ENCODE measurements around the gene GOLPH3.

DNA sequence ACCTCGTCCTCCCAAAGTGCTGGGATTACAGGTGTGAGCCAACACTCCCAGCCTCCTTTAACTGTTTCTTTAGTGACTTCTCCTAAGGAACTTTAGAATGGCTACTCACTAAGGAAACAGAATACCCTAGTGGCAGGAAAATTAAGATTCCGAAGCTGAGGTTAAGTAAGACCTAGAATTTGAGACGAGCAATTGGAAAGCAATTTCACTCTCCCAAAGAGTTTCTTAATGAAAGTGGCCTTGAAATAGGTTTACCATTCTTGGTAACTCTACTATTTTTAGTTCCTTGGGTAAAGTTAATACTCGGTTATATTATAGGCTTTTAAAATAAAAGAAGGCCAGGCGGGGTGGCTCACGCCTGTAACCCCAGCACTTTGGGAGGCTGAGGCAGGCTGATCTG, 22.9 kb upstream of the GOLPH3 start:
- no peak for TF ChIP-seq POLR2A (IDR thresholded peaks at IDR 0.05)
- TF ChIP-seq, protein P1, sequence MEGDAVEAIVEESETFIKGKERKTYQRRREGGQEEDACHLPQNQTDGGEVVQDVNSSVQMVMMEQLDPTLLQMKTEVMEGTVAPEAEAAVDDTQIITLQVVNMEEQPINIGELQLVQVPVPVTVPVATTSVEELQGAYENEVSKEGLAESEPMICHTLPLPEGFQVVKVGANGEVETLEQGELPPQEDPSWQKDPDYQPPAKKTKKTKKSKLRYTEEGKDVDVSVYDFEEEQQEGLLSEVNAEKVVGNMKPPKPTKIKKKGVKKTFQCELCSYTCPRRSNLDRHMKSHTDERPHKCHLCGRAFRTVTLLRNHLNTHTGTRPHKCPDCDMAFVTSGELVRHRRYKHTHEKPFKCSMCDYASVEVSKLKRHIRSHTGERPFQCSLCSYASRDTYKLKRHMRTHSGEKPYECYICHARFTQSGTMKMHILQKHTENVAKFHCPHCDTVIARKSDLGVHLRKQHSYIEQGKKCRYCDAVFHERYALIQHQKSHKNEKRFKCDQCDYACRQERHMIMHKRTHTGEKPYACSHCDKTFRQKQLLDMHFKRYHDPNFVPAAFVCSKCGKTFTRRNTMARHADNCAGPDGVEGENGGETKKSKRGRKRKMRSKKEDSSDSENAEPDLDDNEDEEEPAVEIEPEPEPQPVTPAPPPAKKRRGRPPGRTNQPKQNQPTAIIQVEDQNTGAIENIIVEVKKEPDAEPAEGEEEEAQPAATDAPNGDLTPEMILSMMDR (IDR thresholded peaks at IDR 0.05): no peak
- no peak for TF ChIP-seq POLR2AphosphoS5 (IDR thresholded peaks at IDR 0.05)

All from prostate gland (tissue), 2 donors.